Measurements from ENCODE around the gene FRMD8. TPM values are rescaled to one million over a fixed set of nuclear protein-coding genes. Genes with fewer than 3 reads are reported as not detected.

The FRMD8 gene
- total and polyA plus RNA-seq, 9 of the 15 experiments (the other 6 are each of a cell fraction or from before 2014, with no cell fraction given), result 4.5 to 54.5 (median 15.8) TPM

- TF ChIP-seq ZBTB40 (IDR thresholded peaks at IDR 0.05) (no peak), ZBTB40 (CRISPR knock-in tag; IDR thresholded peaks at IDR 0.05) (no peak), ZNF184 (CRISPR knock-in tag; IDR thresholded peaks at IDR 0.05) (no peak), ATF2 (CRISPR knock-in tag; IDR thresholded peaks at IDR 0.05) (no peak), SAP30 (IDR thresholded peaks at IDR 0.05; ENCODE audit: borderline replicate concordance, insufficient read depth, low read depth, low read length, poor library complexity, severe bottlenecking) (no peak), HLTF (IDR thresholded peaks at IDR 0.05) (no peak; the same call in 1 of the 2 replicates), ZBTB9 (CRISPR knock-in tag; IDR thresholded peaks at IDR 0.05) (peak; percentile 95), PML (IDR thresholded peaks at IDR 0.05; ENCODE audit: low read length) (no peak), NR2C1 (IDR thresholded peaks at IDR 0.05) (peak; percentile 45), NR2C1 (tag; IDR thresholded peaks at IDR 0.05) (peak; percentile 59; the same call in 1 of the 2 replicates), ZFX (CRISPR knock-in tag; IDR thresholded peaks at IDR 0.05) (peak; percentile 98), NFATC3 (IDR thresholded peaks at IDR 0.05) (no peak), NR2F6 (CRISPR knock-in tag; IDR thresholded peaks at IDR 0.05) (no peak), ERF (CRISPR knock-in tag; IDR thresholded peaks at IDR 0.05) (0 out of 2 replicates have a peak, but pooled peaks have one; percentile 66), ZNF699 (CRISPR knock-in tag; IDR thresholded peaks at IDR 0.05; ENCODE audit: insufficient replicate concordance) (no peak), DNMT1 (IDR thresholded peaks at IDR 0.05) (0 out of 2 replicates have a peak, but pooled peaks have one; percentile 43)
Observed at GRCh38 chr11:65382033-65382803, 4.2 kb upstream of the FRMD8 start, which contains the start of gene SLC25A45 (continued).

Data from K562 (cell line).